Adrenal gland (tissue), 12 donors: ENCODE results near the gene AMFR. TPM values are rescaled to one million over a fixed set of nuclear protein-coding genes. Genes with fewer than 3 reads are reported as not detected.
A peak's percentile ranks its signal among the peaks of the same experiment; 100 is the strongest.

Source experiments
- DNase-seq, 7 donors: peaks; one replicate each; pipeline ENCODE4 v3.0.0-alpha.2; 2019 to 2020
- H3K27ac ChIP-seq, 5 donors: fragments of 200-600 bp; sonication (generic) in 4 of 5; 1 replicate in 3 of 5; 2 replicates in 2 of 5; pipeline versions ENCODE4 v1.5.1 to v1.8.0; 2016 to 2020; ENCODE audit warnings: mild to moderate bottlenecking in 1 of 5
- H3K27me3 ChIP-seq: fragments of 200-600 bp; 2 replicates; pipeline ENCODE4 v1.8.0; 2021
- H3K36me3 ChIP-seq, 2 donors: fragments of 200-600 bp; replicated peaks in 1 of 2; 1 replicate in 1 of 2; 2 replicates in 1 of 2; pipeline versions ENCODE4 v1.5.1 to v1.8.0; 2018 to 2022
- H3K4me1 ChIP-seq, 2 donors: fragments of 200-600 bp; replicated peaks in 1 of 2; 1 replicate in 1 of 2; 2 replicates in 1 of 2; pipeline versions ENCODE4 v1.5.1 to v1.8.0; 2018 to 2021
- H3K4me3 ChIP-seq, 4 donors: fragments of 200-600 bp; sonication (generic) in 3 of 4; one replicate each; pipeline ENCODE4 v1.5.1; 2016 to 2018
- H3K9me3 ChIP-seq, 3 donors: fragments of 200-600 bp; sonication (generic) in 1 of 3; replicated peaks in 1 of 3; 1 replicate in 2 of 3; 2 replicates in 1 of 3; pipeline versions ENCODE4 v1.5.1 to v1.8.0; 2016 to 2021
- CTCF ChIP-seq, 6 experiments: fragments of 450-650 bp in 4 of 6; fragments of 200-600 bp in 2 of 6; sonication (generic) in 1 of 6; IDR thresholded peaks; 1 replicate in 5 of 6; 2 replicates in 1 of 6; pipeline versions ENCODE4 v1.5.1 to v1.8.0; 2016 to 2021; ENCODE audit warnings: antibody characterized with exemption in 6 of 6, mild to moderate bottlenecking in 2 of 6, moderate library complexity in 1 of 6
- POLR2A ChIP-seq, 2 donors: fragments of 450-650 bp; IDR thresholded peaks; one replicate each; pipeline ENCODE4 v1.6.1; 2017; ENCODE audit warnings: antibody characterized with exemption in 2 of 2, mild to moderate bottlenecking in 2 of 2, moderate library complexity in 1 of 2
- WGBS, 4 donors: extraction: QIAGEN DNeasy Blood & Tissue Kit in 2 of 4; methylation state at CpG; one replicate each; pipeline versions ENCODE4 v1.1.5 to v1.1.7; 2013 to 2017; 5-methylcytosine and 5-hydroxymethylcytosine counted together
- intact Hi-C, 2 donors: fragments of 100-400 bp; cut with DNase I; formaldehyde crosslinking; loops; one replicate each; pipeline versions ENCODE4 v1.14.1 to v1.15.0; 2022 to 2023
- polyA plus RNA-seq, 3 donors: library from polyadenylated mRNA; stranded (reverse); fragments of 200-250 nt in 2 of 3; fragments of 350-450 nt in 1 of 3; fragmentation: Illumina TruSeq in 1 of 3; extraction: RNeasy Lipid Tissue Mini Kit (QIAGEN cat#74804) in 1 of 3; gene quantifications; one replicate each; pipeline ENCODE4 v1.2.3, GENCODE V29; 2013 to 2014
- total RNA-seq, 9 donors: library from RNA; depleted of rRNA in 4 of 9; stranded (reverse); fragments of >200 nt in 4 of 9; fragments of 120-200 nt in 1 of 9; fragmentation: NEBNext Ultra II Directional in 1 of 9; extraction: Animal tissue kit (Norgen Biotek cat#: 25700) in 1 of 9; gene quantifications; one replicate each; pipeline versions ENCODE4 v1.1.0 to v1.2.4, GENCODE V29; 2013 to 2023
- donor health status: healthy with polysubstance abuse.
- donor health status: Bipolar disorder and iron deficiency.
- donor health status: DM: yes; HTN: yes; CAD: no.
- donor health status: DM: no; HTN: no; CAD: no.
- donor health status: DM: no; HTN: no; CAD: no.
- donor health status: DM: yes; HTN: yes; CAD: no.

AMFR gene
- total and polyA plus RNA-seq, 12 donors = 40.3 to 346 (median 206) TPM

GRCh38 chr16:56336711-56337110, 88.6 kb downstream of the AMFR start:
- Histone ChIP-seq H3K4me1 (no peaks in the 10 kb centered on the region), H3K27ac (no peak overlapping the region), H3K4me3 (no peak overlapping the region), H3K9me3 (no peaks in the 10 kb centered on the region), H3K27me3 (no peaks in the 10 kb centered on the region), H3K36me3 (no peaks in the 10 kb centered on the region)
- 91 to 96% (median 92%) methylated on average over 16 to 21 of the region's 21 CpGs for WGBS, 4 donors
- no peak for DNase-seq
- intact Hi-C loops = no loop called here
- no peak for TF ChIP-seq CTCF (IDR thresholded peaks at IDR 0.05)
- TF ChIP-seq POLR2A (IDR thresholded peaks at IDR 0.05) = no peak

GRCh38 chr16:56336071-56336688, 89.2 kb downstream of the AMFR start:
- intact Hi-C loops = no loop called here
- Histone ChIP-seq H3K27ac (no peak overlapping the region), H3K4me3 (no peak overlapping the region), H3K36me3 (no peaks in the 10 kb centered on the region), H3K4me1 (no peaks in the 10 kb centered on the region), H3K27me3 (no peaks in the 10 kb centered on the region), H3K9me3 (no peaks in the 10 kb centered on the region)
- DNase-seq = no peak
- WGBS, 4 donors = 83 to 92% (median 90%) methylated on average over 4 to 8 of the region's 8 CpGs
- no peak for TF ChIP-seq POLR2A (IDR thresholded peaks at IDR 0.05)
- TF ChIP-seq CTCF (IDR thresholded peaks at IDR 0.05) = no peak

- no peaks in the 10 kb centered on the region for H3K4me1 ChIP-seq
- no peaks in the 10 kb centered on the region for H3K9me3 ChIP-seq
- H3K4me3 ChIP-seq = no peak overlapping the region
- intact Hi-C loops = no loop called here
- no peaks in the 10 kb centered on the region for H3K27me3 ChIP-seq
- no peak for DNase-seq
- H3K36me3 ChIP-seq = no peaks in the 10 kb centered on the region
- TF ChIP-seq POLR2A (IDR thresholded peaks at IDR 0.05) = no peak
- no peak for TF ChIP-seq CTCF (IDR thresholded peaks at IDR 0.05)
- H3K27ac ChIP-seq = no peak overlapping the region
- 87 to 97% (median 91%) methylated on average over 3 to 9 of the region's 9 CpGs for WGBS, 4 donors
Measured at GRCh38 chr16:56334761-56335160, 90.6 kb downstream of the AMFR start.

GRCh38 chr16:56332464-56333079, 92.8 kb downstream of the AMFR start:
- 36 to 58% (median 52%) methylated on average over 12 to 16 of the region's 16 CpGs for WGBS, 4 donors
- no peaks in the 10 kb centered on the region for H3K4me1 ChIP-seq
- intact Hi-C loops = no loop called here
- no peak overlapping the region for H3K4me3 ChIP-seq
- peak; percentile 69 to 94 (median 89) for DNase-seq
- H3K27ac ChIP-seq = no peak overlapping the region
- no peaks in the 10 kb centered on the region for H3K36me3 ChIP-seq
- H3K9me3 ChIP-seq = no peaks in the 10 kb centered on the region
- TF ChIP-seq CTCF (IDR thresholded peaks at IDR 0.05) (peak in 5 of 6 experiments; percentile 35 to 67 (median 49)), POLR2A (IDR thresholded peaks at IDR 0.05) (no peak)
- no peaks in the 10 kb centered on the region for H3K27me3 ChIP-seq
